IPS DF 4.7 (cell line): Measurements from ENCODE around the gene GPR39.
"Not testable (repeated sequence)": the region's sequence is repeated elsewhere in the genome, so short reads cannot be mapped to it uniquely, and the experiment has no call there.

ENCODE experiments used
- DNase-seq: peaks from one replicate; pipeline ENCODE4 v3.0.0-alpha.2; 2013; ENCODE audit warnings: low spot score; ENCODE audit errors: extremely low read depth

Gene GPR39

DNA sequence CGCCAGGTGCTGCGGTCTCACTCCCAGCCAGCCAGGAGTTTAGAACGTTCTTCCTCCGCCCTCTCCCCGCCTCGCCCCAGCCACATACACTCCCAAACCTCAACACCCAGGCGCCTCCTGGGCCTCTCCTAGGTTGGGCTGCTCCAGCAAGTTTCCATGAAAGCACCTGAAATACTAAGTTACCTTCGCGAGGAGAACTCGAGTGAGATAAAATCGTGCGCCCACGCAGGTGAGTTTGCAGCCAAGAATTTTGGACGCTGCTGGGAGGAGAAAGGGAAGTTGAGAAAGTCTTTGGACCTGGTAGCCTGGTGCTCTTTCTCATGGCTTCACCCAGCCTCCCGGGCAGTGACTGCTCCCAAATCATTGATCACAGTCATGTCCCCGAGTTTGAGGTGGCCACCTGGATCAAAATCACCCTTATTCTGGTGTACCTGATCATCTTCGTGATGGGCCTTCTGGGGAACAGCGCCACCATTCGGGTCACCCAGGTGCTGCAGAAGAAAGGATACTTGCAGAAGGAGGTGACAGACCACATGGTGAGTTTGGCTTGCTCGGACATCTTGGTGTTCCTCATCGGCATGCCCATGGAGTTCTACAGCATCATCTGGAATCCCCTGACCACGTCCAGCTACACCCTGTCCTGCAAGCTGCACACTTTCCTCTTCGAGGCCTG is at the start of gene GPR39:
GPR39 (plus strand) TSS at position 83 of the 673 bp plus-strand sequence.
- DNase-seq, result no peak

DNA sequence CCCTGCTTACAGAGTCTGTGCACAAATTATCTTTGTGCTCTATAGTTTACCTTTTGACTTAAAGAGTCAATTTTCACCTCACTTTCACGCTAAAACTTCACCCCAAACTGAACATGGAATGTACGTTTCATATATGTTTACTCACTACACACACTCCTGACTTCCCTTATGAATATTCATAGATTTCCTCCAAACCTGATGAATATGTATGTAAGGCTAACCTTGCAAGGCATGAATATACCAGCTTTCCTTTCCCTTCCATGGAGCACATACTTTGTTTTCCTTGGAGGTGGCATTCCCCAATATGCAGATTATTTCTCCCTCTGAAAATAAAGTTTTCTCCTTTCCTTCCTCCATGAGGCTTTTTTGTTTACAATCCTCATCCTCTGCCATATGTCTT is 48.4 kb upstream of the GPR39 start:
- no peak for DNase-seq

DNA sequence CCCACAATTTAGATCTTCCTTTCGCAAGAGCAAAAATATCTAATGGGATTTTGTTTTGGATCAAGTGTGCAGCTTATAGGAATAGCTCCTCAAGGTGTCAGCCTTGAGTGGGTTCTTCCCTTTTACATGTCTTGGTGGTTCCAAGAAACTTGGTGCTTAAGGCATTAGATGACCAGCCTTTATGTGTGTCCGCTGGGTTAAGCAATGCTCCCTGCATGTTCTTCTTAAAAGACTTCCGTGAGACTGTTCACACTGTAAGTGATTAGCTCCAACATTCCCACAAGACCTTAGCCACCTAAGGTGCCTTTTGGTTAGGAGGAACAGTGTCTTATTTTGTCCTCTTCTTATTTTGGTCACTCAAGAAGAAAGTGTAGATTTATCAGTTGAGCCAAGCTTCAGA is 44.3 kb upstream of the GPR39 start:
- no peak for DNase-seq

DNA sequence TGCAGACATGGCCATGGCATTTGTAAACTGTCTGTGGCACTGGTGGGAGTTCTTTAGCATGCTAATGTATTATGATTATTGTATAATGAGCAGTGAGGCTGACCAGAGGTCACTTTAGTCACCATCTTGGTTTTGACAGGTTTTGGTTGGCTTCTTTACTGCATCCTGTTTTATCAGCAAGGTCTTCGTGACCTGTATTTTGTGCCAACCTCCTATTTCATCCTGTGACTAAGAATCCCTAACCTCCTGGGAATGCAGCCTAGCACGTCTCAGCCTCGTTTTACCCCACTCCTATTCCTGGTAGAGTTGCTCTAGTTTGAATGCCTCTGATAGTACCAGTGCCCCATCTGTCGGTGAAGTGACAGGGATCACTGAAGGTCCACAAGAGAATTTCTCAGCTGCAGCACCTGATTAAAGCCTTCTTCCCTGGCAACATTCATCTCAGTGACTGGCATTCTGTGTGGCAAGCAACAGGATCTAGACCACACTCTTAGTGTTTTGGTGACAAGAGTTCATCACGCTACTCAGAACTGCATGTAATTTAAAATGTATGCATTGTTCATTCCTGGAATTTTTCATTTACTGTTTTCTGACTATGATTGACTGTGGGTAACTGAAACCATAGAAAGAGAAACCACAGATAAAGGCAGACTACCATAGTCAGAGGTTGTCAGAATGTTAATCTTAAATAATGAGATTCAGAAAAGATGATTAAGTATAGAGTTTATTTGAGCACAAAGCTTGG is 43.0 kb upstream of the GPR39 start:
- no peak for DNase-seq

DNA sequence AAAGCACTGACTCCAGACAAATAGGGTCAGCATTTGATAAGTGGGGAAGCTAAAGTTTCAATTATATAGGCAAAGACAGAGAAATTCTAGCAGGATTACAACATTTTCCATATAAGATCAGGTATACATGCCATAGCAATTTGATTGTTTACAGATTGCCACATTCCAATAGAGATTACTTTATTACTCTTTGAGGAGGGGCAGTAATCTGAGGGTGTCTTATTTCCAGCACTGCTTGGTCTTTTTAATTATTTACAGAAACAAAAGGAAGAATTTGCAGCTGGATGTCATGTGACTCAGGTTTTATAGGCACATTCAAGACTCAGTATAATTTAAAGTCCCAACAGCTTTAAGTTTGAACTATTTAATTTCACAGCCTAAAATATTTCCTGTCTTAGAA is 42.5 kb upstream of the GPR39 start:
- no peak for DNase-seq

DNA sequence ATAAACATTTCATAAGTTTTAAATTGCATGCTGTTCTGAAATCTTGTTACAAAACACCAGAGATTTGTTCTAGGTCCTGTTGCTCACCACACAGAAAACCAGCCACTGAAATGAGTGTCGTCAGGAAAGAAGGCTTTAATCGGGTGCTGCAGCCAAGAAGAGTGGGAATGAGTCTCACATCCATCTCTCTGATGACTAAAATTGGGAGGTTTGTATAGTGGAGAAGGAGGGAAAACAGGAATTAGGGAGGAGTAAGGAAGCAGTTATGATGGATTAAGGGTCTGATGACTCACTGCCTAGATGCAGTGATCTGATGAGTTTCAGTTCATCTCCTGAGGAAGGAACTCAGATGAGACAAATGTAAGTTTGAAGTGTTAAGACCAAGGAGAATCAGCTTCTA is 42.1 kb upstream of the GPR39 start:
- DNase-seq, result no peak

DNA sequence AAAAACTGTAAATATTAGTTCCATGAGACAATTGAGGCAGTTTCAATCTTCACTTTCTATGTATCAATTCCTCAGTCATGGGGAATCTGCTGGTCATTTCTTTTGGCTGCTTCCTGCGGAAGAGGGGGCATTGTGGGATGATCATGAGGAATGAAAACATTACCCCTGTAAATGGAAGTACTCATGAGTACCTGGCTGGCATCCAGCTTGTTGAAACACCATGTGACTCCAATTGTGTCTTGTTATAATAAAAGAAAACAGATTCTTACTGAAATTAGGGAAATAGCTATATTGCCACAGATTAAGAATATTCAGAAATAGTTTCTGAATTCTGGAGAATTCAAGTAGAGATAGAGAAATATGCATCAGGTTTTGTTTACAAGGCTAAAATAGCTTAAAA is 41.6 kb upstream of the GPR39 start:
- no peak for DNase-seq

DNA sequence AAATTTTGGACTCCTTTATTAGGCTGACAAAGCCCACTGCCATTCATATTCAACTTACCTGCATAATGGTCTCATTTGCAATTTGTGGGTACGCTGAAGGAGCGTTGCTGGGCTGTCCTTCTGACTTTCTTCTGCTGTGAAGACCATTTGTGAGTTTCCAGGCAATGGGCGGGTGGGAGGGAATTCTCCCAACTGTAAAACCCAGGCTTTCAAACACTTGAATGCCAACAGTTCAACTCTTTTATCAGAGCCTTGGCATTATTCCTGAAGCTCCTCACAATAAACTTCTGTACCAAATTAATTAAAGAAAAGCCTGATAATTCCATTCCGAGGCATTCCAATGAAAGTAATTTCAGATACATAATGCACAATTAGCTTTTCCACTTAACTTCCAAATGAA is 35.2 kb upstream of the GPR39 start:
- DNase-seq, result no peak

DNA sequence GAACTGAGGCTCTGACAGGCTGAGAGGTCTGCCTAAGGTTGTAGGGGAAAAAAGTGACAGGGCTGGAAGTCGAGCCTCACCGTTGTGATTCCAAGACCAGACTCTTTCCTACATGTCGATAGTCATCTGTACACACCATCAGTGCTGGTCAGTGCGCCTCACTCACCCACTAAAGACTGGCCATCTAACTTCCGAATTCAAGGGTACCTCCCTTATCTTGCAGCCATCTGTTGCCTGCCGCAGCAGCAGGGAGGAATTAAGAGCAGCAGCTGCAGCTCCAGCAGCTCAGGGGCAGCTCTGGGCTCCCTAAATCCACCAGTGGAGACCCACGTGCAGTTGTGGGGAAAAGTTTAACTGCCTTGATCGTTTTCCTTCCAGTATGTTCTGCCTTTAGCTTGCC is 32.6 kb upstream of the GPR39 start:
- DNase-seq, result no peak

DNA sequence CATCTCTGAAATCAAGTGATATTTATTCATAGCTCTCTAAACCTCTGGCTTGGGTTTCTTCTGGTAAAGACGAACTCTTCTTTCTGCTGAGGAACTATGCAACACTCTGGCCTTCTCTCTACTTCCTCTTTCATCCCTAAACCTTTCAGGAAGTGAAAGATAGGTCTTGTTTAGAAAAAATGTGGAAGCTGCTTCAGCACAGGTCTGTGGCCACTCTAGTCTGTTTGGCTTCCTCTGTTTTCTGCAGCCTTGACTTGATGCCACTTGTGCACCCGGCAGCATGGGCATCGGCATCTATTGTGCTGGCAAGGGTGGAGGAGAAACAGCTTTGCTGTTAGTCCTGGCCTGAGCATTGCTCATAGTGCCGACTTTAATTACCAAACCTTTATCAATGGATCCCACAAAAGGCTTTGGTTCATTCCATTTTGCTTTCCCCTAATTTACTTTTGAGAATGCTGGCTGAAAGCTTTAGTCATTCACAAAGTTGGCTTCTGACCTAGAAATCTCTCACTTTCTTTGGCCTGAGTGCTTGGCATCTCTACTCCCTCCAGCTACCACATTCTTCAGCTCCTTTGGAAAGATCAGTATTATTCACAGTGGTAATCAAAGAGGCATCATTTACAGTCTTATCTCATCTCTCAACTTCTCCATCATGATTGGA is 32.0 kb upstream of the GPR39 start:
- no peak for DNase-seq

DNA sequence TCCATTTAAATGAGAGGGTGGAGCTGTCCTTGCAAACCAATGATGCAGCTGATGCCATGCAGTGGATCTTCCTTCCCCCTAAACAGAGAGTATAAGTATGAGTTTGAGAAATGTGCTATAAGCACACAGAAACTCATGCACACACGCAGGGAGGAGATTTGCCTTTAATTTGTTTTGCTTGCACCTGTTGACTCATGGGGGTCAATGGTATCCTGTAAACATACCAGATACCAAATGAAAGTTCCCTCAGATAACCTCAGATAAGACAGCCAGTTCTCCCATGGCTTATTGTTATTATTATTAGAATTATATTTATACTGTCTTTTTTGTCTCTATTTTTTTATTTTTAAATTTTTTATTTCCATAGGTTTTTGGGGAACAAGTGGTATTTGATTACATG is 29.5 kb upstream of the GPR39 start:
- DNase-seq, result no peak

DNA sequence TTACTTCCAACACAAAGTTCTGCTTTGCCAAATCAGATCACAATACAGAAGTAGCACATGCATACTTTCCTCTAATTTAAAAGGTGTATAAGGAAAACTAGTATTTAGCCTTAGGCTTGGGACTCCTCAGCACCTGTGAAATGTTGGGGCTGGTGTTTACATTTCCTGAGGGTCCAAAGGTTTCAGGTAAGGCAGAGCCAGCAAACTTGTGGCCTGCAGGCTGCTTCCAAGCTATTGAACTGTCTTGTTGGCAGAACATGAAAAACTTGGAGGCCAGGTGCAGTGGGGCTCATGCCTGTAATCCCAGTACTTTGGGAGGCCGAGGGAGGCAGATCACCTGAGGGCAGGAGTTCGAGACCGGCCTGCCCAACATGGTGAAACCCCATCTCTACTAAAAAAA is 26.5 kb upstream of the GPR39 start:
- no peak for DNase-seq

DNA sequence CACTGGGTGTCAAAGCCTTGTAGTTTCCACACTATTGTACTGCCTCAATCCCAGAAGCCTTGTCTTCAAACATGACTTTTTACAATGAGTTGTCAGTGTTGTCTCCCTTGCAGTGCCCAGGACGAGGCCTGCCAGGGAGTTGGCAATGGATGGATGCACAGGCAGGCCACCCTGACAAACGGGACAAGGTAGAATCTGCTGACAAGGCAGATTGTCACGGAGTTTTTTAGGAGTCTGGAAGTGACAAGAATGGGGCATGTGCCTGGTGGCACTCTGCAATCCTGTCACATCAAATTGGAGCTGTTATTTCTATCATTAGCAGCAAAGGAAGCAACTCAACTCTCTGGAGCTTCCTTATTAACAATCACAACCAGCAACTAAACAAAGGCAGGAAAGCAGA is 25.2 kb upstream of the GPR39 start:
- DNase-seq, result no peak

DNA sequence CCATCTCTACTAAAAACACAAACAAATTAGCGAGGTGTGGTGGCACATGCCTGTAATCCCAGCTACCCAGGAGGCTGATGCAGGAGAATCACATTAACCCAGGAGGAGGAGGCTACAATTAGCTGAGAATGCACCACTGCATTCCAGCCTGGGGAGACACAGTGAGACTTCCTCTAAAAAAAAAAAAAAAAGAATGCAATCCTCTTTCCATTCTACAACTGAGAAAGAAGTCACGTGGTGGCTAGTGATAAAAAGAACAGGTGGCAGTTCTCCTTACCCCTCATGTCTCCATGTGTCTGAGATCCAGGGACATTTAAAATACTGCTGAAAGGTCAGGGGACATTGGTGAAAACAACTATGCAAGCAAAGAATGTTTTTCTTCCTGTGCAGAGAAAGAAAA is 24.4 kb upstream of the GPR39 start:
- no peak for DNase-seq

DNA sequence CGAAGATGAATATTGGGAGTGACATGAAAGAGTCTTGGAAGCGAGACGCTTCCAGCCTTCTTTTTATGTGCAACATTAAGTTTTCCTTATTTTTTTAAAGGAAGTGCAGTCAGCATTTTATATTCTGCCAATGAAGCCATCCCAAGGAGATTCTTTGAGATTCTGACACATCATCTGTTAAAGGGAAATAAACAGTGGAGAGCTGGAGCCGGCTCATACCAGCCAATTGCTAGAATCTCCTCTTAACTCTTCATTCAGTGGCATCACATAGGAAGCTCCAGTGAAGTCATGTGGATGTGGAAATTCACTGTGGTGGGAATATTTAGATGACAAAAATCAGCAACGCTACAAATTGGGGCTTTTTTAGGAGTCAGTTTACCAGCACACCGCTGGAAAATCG is 23.7 kb upstream of the GPR39 start:
- DNase-seq, result no peak

DNA sequence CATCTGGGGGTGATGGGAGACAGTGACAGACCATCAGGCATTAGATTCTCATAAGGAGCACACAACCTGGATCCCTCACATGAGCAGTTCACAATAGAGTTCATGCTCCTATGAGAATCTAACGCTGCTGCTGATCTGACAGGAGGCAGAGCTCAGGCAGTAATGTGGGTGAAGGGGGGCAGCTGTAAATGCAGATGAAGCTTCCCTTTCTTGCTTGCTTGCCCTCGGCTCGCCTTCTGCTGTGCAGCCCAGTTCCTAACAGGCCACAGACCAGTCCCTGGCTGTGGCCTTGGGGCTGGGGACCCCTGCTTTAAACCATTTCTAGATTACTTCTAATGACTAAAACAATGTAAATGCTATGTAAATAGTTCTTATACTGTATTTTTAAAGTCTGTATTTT is 19.6 kb upstream of the GPR39 start:
- not testable (repeated sequence) for DNase-seq

DNA sequence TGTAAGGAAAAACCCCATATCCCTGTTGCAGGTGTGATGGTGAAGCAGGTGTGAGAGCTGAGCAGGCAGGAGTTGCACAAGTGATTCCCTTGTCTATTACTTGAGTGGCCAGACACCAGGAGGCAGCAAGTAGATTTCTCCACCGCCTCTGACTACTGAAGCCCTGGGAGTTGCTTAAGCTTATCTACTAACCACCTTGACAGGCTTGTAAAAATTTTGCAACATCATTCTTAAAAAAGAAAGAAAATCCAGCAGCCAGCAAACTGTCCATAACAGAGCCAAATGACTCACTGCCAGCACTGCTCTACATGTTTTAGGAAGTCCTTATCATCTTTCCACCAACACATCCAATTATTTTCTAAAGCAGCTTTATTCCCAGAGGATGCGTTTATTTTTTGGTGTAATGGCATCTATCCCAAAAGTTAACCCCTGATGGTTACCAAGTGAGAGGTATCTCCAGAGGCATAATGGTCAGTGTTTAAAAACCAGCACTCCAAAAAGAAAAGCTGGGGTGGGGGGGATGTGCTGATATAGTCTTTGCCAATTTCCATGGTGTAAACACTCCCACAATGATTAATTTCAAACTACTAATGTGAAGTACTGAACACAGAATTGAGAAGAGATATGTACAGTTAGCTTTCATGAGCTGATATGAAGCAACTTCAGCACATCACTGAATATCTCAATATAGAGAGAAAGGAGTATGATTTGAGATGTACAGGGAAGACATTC is 16.3 kb upstream of the GPR39 start:
- no peak for DNase-seq

DNA sequence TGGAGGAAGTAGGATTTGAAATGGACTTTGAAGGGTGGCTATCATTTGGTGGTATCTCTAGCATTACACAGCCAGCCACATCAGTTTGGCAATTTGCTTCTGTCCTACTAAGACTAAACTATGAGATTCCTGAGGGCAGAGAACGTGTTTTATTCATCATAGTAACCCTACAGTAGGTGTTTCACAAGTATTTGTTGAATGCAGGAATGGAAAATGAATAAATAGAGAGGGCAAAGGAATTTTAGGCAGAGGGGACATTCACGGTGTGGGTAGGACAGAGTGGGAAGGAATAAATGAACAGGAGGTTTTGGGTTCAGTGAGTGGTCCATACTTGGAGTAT is 15.7 kb upstream of the GPR39 start:
- DNase-seq, result no peak

DNA sequence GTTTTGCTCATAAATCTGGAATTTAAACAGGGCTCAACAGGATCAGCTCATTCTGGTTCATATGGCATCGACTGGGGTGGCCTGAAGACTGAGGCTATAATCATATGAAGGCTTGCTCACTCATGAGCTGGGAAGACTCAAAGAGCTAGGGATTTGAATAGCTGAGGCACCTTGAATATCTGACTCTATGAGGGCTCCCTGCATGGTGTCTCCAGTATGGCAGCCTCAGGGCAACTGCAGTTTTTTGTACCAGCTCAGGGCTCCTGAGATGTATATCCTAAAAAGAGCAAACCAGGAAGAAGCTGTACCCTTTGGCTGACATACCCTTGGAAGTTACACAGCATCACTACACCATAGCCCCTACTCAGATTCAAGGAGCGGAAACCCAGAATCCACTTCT is 15.3 kb upstream of the GPR39 start:
- DNase-seq, result no peak

DNA sequence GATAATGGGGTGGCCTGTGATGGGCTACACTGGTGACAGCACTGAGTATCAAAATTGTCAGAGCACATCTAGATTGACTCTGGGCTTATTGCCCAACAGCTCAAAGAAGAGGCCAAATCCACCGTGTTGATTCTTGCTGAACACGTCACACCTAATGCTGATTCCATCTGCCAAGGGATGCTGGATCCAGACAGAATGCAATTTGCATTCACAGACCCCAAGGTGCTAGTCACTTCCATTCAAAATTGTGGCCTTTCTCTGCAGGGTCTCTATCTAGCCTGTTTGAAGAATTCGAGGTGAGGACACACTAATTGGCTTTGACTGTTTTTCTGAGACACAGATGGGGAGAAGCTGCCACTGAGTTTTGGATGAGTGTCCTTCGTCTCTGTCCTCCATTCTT is 13.5 kb upstream of the GPR39 start:
- DNase-seq, result no peak

DNA sequence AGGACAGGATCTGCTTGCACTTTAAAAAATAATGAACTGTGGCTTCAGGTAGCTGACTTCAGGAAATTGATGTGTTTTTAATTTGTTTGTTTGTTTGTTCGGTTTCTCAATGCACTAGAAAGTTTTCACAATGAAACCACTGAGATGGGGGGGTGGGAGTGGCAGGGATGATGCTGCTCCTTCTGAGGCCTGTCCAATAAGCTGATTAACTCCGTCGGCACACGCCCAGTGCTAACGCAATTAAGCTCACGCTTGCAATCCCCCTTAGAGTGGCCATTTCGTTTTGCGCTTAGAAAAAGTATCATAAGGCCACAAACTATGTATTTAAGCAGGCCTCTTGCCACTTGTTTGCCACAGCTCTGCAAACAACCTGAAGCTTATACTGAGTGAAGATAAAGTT is 12.5 kb upstream of the GPR39 start:
- no peak for DNase-seq

DNA sequence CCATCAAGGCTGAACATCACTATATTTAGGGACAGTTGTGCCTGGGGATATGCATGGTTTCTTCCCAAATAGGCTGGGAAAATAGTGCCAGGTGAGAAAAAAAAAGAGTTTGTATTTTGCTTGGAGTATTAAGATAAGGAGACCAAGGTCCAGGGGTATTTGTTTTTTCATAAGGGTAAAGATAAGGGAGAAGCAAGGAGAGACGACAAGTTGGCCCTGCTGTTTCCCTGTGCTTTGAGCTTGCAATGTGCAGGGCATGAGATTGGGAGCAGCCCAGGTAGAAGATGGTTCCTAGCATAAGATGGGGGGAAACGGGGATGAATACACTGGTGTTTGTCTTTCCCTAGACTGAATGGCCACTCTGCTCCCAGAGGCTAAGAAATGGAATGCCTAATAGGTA is 8.8 kb upstream of the GPR39 start:
- no peak for DNase-seq
